Endothelial cell (in vitro differentiated cells): ENCODE data around the gene CSRP1. TPM values are rescaled to one million over a fixed set of nuclear protein-coding genes. Genes with fewer than 3 reads are reported as not detected.

Experiments
- DNase-seq: peaks from one replicate; pipeline ENCODE4 v3.0.0; 2021; ENCODE audit warnings: low spot score
- H3K27ac Mint-ChIP-seq: one replicate; pipeline ENCODE4 v1.8.0; 2021; ENCODE audit warnings: mixed read lengths, inconsistent platforms; ENCODE audit not compliant: unreplicated experiment
- H3K27me3 Mint-ChIP-seq: one replicate; pipeline ENCODE4 v1.8.0; 2021; ENCODE audit warnings: mild to moderate bottlenecking, moderate library complexity, mixed read lengths, inconsistent platforms; ENCODE audit not compliant: unreplicated experiment
- H3K36me3 Mint-ChIP-seq: one replicate; pipeline ENCODE4 v1.8.0; 2021; ENCODE audit warnings: mild to moderate bottlenecking, low read depth, mixed read lengths, inconsistent platforms; ENCODE audit not compliant: unreplicated experiment
- H3K4me1 Mint-ChIP-seq: one replicate; pipeline ENCODE4 v1.8.0; 2021; ENCODE audit warnings: mild to moderate bottlenecking, mixed read lengths, inconsistent platforms; ENCODE audit not compliant: unreplicated experiment
- H3K4me3 Mint-ChIP-seq: one replicate; pipeline ENCODE4 v1.8.0; 2021; ENCODE audit warnings: mild to moderate bottlenecking, mixed read lengths, inconsistent platforms; ENCODE audit not compliant: unreplicated experiment
- H3K9me3 Mint-ChIP-seq: one replicate; pipeline ENCODE4 v1.8.0; 2021; ENCODE audit warnings: mixed read lengths, inconsistent platforms; ENCODE audit not compliant: unreplicated experiment
- total RNA-seq: library from RNA; stranded (reverse); fragmentation: NEBNext Ultra II Directional; extraction: Animal tissue kit (Norgen Biotek cat#: 25700); gene quantifications from one replicate; pipeline ENCODE4 v1.2.1, GENCODE V29; 2021; ENCODE audit not compliant: unreplicated experiment
- TF ChIP-seq, protein P1 (sequence below): fragments of 200-600 bp; sonication (generic); IDR thresholded peaks from one replicate; pipeline ENCODE4 v1.5.0; 2021; ENCODE audit warnings: antibody characterized with exemption; ENCODE audit not compliant: unreplicated experiment

CSRP1 gene
- total RNA-seq, 1 donor from 2014 or later = 111 TPM

DNA sequence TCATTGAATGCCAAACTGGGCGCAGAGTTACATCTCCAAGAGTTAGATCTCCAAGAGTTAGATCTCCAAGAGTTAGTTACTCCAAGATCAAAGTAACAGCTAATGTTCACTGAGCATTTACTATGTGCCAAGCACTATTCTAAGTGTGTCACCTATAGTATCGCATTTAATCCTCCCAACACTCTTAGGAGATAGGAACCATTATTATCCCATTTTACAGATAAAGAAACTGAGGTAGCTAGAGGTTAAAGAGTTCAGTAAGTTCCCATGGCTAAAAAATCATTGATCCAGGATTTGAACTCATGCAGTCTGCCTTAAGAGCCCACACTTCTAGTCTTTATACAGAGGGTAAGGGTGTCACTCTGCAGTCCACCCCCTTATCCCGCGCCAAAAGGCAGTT, 30.5 kb upstream of the CSRP1 start:
- peaks cover 13% of the 10 kb centered on the region for H3K27me3 Mint-ChIP-seq
- H3K27ac Mint-ChIP-seq = no peak overlapping the region
- TF ChIP-seq, protein P1, sequence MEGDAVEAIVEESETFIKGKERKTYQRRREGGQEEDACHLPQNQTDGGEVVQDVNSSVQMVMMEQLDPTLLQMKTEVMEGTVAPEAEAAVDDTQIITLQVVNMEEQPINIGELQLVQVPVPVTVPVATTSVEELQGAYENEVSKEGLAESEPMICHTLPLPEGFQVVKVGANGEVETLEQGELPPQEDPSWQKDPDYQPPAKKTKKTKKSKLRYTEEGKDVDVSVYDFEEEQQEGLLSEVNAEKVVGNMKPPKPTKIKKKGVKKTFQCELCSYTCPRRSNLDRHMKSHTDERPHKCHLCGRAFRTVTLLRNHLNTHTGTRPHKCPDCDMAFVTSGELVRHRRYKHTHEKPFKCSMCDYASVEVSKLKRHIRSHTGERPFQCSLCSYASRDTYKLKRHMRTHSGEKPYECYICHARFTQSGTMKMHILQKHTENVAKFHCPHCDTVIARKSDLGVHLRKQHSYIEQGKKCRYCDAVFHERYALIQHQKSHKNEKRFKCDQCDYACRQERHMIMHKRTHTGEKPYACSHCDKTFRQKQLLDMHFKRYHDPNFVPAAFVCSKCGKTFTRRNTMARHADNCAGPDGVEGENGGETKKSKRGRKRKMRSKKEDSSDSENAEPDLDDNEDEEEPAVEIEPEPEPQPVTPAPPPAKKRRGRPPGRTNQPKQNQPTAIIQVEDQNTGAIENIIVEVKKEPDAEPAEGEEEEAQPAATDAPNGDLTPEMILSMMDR = no peak
- no peak for DNase-seq
- H3K4me3 Mint-ChIP-seq = no peak overlapping the region
- H3K9me3 Mint-ChIP-seq = no peaks in the 10 kb centered on the region
- peaks cover 3% of the 10 kb centered on the region for H3K36me3 Mint-ChIP-seq
- peaks cover 43% of the 10 kb centered on the region for H3K4me1 Mint-ChIP-seq

DNA sequence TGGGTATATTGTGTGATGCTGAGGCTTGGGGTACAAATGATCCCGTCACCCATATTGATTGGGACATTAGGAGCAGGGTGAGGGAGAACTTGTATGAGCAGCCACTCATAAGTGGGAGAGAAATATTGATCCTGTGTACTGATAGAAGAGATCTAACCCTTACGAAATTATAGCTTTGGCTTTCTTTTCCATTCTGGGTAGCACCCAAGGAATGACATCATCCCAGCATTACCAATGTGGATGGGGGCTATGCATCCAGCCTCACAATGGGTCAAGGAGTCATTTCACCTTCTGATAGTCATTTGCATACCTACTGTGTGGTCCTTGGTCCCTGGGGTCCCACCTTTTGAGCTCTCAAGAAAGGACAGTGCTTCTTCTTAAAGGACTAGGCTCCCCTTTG, 30.1 kb upstream of the CSRP1 start:
- peaks cover 3% of the 10 kb centered on the region for H3K36me3 Mint-ChIP-seq
- H3K4me3 Mint-ChIP-seq = no peak overlapping the region
- peaks cover 13% of the 10 kb centered on the region for H3K27me3 Mint-ChIP-seq
- no peaks in the 10 kb centered on the region for H3K9me3 Mint-ChIP-seq
- TF ChIP-seq, protein P1 = no peak
- peaks cover 43% of the 10 kb centered on the region for H3K4me1 Mint-ChIP-seq
- no peak overlapping the region for H3K27ac Mint-ChIP-seq
- no peak for DNase-seq

DNA sequence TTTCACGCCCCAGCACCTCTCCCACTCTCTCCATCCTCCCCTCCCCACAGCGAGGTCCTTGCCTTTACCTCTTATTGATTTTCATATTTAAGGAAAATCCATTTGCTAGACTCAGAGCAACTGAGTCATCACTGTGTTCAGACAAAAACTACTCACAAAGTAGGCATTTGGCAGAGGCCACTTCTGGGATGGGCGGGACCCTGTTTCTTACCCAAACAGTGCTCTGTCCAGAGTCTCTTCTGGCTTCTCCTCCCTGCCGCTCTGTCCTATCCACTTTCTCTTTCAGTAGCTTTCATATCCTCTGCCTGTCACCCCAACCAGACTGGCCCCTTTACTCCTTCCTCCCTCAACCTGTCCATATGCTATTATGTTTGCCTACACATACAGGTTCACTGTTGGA, 29.6 kb upstream of the CSRP1 start:
- H3K4me1 Mint-ChIP-seq = peaks cover 42% of the 10 kb centered on the region
- H3K4me3 Mint-ChIP-seq = no peak overlapping the region
- TF ChIP-seq, protein P1 = no peak
- no peaks in the 10 kb centered on the region for H3K9me3 Mint-ChIP-seq
- peaks cover 11% of the 10 kb centered on the region for H3K27me3 Mint-ChIP-seq
- H3K27ac Mint-ChIP-seq = no peak overlapping the region
- DNase-seq = no peak
- H3K36me3 Mint-ChIP-seq = peaks cover 3% of the 10 kb centered on the region

DNA sequence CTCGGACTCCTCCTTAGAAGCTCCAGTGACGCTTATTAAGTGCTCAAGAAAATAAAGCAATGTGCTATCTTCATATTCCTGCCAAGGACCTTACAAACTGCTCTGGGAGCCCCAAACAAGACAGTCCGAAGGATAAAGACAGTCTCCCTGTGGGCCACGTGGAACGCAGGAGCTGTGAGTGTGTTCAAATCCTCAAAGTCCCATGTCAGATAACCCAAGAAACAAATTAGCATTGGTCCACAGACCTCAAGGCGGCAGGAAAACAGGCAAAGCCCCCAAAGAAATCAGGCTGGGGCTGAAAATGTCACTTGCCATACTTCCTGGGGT, 29.0 kb upstream of the CSRP1 start:
- Mint-ChIP-seq H3K27ac (no peak overlapping the region), H3K36me3 (peaks cover 3% of the 10 kb centered on the region), H3K9me3 (no peaks in the 10 kb centered on the region), H3K27me3 (peaks cover 11% of the 10 kb centered on the region), H3K4me3 (no peak overlapping the region), H3K4me1 (peaks cover 38% of the 10 kb centered on the region)
- TF ChIP-seq, protein P1 = no peak
- no peak for DNase-seq

DNA sequence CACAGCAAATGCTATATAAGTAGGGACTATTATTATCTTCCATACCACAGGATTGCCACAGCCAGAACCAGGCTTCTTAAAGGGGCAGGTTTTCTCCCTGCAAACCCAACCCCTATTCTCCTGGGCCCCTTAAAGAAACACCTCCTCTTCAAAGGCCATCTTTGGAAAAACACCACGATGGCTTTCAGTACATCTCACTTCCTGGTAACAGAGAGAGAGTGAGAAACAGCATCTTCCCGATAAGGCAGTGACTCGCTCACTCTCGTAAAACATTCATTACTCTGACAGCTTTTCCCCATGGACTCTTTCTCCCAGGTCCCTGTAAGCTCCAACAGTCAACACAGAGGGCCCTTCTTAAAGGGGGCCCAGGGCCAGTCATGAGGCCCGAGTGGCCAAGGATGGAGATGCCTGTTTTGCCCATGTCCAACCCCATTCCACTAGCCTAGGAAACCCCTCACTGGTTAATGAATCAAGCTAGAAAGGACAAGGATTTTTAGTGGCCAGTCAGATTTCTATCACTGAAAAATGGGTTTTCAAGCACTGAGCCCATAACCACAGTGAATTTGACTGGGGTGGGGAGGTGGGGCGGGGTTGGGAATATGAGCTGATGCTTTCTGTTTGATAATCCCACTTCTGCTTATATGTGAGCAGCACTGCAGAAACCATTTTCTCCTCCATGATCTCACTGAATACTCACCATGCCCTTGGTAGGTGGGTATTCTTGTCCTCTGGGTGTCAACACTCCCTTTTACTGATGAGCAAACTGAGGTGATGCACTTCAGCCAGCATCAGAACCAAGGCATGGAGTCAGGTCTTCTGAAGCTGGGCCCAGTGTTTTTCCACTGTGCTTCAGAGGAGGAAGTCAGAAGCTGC, 28.4 kb upstream of the CSRP1 start:
- H3K9me3 Mint-ChIP-seq = no peaks in the 10 kb centered on the region
- TF ChIP-seq, protein P1 = no peak
- H3K27me3 Mint-ChIP-seq = peaks cover 8% of the 10 kb centered on the region
- peaks cover 3% of the 10 kb centered on the region for H3K36me3 Mint-ChIP-seq
- peaks cover 34% of the 10 kb centered on the region for H3K4me1 Mint-ChIP-seq
- no peak overlapping the region for H3K4me3 Mint-ChIP-seq
- no peak overlapping the region for H3K27ac Mint-ChIP-seq
- DNase-seq = no peak
